ENCODE results near the gene SPIRE2.

The SPIRE2 gene

GRCh38 chr16:89917773-89918452 lies 89.6 kb downstream of the SPIRE2 start:
- no peak for TF ChIP-seq CTCF (IDR thresholded peaks at IDR 0.05; ENCODE audit: borderline replicate concordance, control extremely low read depth, extremely low read depth, insufficient read depth, missing control alignments)
- peak; percentile 92 for DNase-seq (ENCODE audit: low spot score)
- in situ Hi-C loops (cut with MboI; ENCODE audit: low sequenced_read_pairs, unreplicated experiment) = no loop called here

GRCh38 chr16:89918453-89919347 lies 90.4 kb downstream of the SPIRE2 start, which contains the start of gene MC1R:
MC1R (plus strand) TSS chr16:89918862; CDS start chr16:89919259, 397 bp downstream.
- in situ Hi-C loops (cut with MboI; ENCODE audit: low sequenced_read_pairs, unreplicated experiment) = no loop called here
- peak; percentile 36 for TF ChIP-seq CTCF (IDR thresholded peaks at IDR 0.05; ENCODE audit: borderline replicate concordance, control extremely low read depth, extremely low read depth, insufficient read depth, missing control alignments)
- peak; percentile 68 for DNase-seq (ENCODE audit: low spot score)

GRCh38 chr16:89919535-89920406 lies 91.5 kb downstream of the SPIRE2 start:
- in situ Hi-C loops (cut with MboI; ENCODE audit: low sequenced_read_pairs, unreplicated experiment) = no loop called here
- no peak for DNase-seq (ENCODE audit: low spot score)
- TF ChIP-seq CTCF (IDR thresholded peaks at IDR 0.05; ENCODE audit: borderline replicate concordance, control extremely low read depth, extremely low read depth, insufficient read depth, missing control alignments) = no peak

GRCh38 chr16:89920723-89921122 lies 92.4 kb downstream of the SPIRE2 start:
- in situ Hi-C loops (cut with MboI; ENCODE audit: low sequenced_read_pairs, unreplicated experiment) = no loop called here
- DNase-seq (ENCODE audit: low spot score) = no peak
- no peak for TF ChIP-seq CTCF (IDR thresholded peaks at IDR 0.05; ENCODE audit: borderline replicate concordance, control extremely low read depth, extremely low read depth, insufficient read depth, missing control alignments)

Measured in GM13976 (cell line).